CD4-positive, alpha-beta T cell treated with Interleukin-2 at 100 ng/mL for 4 hours (primary cell): ENCODE measurements around the gene PDE3A.
"Not testable (repeated sequence)": the region's sequence is repeated elsewhere in the genome, so short reads cannot be mapped to it uniquely, and the experiment has no call there.

Source experiments
- DNase-seq: peaks from one replicate; pipeline ENCODE4 v3.0.0-alpha.2; 2020; ENCODE audit warnings: low spot score

The PDE3A gene

DNA sequence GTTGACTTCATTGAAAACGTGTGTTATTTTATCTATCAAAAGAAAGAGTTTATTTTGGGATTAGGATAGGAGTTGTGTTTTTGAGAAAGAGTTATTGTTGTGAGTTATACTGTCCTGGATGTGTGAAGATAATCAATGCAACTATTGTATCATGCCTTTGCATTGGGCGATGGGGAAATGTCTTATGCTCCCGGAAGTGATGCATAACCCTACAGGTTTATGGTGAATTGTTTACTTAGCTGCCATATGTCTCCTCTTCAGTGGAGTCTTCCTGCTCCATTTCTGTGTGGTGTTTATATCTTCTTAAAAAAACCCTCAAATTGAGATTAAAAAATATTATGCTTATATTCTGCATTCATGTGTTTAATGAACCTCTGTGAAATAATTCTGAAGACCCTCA, 6.5 kb downstream of the PDE3A start:
- DNase-seq, result no peak

DNA sequence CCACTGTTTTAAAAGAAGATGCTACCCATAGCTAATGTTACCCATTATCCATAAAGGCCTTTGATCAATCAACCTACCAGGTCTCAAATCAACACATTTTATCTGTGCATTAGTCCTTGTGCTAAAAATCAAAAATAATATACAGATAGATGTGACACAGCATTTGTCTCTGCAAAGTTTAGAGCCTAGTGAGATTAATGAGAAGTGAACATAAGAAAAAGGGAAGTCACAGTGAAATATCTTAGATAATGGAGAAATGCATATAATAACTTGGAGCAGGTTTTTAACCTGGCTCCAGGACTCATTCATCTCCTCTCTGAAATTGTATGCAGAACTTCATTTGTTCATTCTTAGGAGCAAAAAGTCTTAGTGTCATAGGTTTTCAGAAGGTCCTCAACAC, 7.2 kb downstream of the PDE3A start:
- DNase-seq, result no peak

DNA sequence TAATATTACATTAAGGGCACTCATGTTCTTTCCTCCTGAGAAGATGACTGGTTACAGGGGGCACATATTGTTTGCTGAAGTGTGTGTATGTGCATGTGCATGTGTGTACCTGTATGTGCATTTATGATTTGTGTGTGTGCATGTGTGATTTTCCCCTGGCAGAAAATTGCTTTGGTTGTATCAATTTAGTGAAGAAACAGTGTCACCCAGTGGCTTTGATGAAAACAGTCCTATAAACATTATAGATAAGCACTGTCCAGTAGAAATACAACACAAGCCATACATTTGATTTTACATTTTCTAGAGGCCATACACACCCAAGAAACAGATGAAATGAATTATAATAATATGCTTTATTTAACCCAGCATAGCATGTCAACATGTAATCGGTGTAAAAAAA, 8.6 kb downstream of the PDE3A start:
- DNase-seq, result no peak

GRCh38 chr12:20377750-20378149, 9.4 kb downstream of the PDE3A start:
- DNase-seq, result no peak

- DNase-seq, result no peak
These were observed 13.8 kb downstream of the PDE3A start for GRCh38 chr12:20382117-20382516.

DNA sequence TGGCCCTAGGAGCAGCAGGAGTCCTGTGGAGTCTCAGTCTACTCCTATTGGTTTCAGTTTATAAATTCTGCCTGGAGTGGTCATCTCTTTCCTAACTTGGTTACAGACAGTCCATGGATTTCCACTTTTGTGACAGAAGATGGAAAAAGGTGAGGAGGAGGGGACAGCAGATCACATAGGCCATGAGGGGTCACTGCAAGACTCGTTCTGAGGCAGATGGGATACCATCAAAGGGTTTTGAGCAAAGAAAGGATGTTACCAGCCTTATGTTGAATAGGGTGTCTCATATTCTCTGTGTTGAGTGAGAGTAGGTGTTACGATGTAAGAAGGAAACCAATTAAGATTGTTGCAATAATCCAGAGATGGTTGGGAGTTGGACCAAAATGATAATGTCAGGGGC, 15.3 kb downstream of the PDE3A start:
- DNase-seq, result no peak

DNA sequence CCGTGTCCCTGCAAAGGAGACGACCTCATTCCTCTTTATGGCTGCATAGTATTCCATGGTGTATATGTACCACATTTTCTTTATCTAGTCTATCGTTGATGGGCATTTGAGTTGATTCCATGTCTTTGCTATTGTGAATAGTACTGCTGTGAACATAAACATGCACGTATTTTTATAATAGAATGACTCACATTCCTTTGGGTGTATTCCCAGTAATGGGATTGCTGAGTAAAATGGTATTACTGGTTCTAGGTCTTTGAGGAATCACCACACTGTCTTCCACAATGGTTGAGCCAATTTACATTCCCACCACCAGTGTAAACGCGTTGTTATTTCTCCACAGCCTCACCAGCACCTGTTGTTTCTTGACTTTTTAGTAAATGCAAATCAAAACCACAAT, 16.5 kb downstream of the PDE3A start:
- not testable (repeated sequence) for DNase-seq

- DNase-seq, result no peak
These were observed 22.5 kb downstream of the PDE3A start for GRCh38 chr12:20390846-20391245.

DNA sequence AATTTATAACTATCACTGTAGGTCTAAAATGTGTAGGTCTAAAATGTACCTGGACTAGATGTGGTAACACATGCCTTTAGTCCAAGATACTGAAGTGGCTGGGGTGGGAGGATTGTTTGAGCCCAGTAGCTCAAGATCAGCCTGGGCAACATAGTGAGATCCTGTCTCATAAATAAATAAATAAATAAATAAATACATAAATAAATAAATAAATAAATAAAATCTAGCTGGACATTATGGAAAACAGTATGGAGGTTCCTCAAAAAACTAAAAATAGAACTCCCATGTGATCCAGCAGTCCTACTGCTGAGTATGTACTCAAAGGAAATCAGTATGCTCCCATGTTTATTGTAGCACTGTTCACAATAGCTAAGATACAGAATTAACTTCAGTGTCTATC, 24.0 kb downstream of the PDE3A start:
- DNase-seq, result no peak

DNA sequence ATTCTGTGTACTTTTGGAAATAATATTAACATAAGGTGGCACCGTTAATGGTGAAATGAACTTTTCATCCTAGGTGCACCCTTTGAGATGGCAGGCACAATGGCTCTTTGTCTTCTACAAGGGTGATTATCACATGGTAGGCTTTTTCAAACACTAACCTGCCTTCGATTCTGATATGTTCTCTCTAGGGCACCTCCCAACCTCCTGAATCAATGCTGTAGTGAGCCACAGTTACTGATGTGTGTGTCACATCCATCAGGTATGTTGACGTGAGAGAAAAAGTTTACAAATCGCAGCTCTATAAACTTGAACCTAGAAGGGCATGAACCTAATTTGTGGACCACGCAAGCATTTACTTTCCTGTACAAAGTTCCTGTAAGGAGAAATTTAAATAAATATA, 25.4 kb downstream of the PDE3A start:
- no peak for DNase-seq

DNA sequence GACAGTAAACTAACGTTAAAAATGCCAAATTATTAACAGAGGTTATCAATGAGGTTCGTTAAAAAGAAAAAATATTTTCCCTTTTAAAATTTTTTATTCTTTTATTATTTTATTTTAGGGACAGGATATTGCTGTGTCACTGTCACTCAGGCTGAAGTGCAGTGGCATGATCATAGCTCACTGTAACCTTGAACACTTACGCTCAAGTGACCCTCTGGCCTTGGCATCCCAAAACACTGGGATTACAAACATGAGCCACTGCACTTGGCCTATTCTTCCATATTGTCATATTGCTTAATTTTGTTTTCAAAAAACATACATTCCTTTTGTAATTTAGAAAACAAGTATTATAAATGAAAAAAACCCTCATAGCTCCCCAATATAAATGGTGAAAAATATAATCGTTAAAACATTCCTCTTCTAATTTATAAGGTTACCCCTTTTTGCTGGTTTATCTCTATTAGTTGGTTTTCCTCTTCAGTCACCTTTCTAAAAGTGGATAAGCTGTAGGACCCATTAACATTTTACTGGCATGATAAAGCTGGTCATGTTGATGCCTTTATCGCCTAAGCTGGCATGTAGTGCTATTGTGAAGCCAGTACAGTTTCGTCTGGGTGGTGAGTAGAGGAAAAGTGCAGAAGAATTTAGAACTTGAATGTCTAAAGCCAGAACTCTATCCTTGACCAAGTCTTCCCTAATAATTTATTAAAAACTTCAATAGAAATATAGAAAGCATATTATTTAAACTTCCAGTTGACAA, 27.6 kb downstream of the PDE3A start:
- no peak for DNase-seq

- no peak for DNase-seq
These were observed 30.3 kb downstream of the PDE3A start for GRCh38 chr12:20398686-20399085.

GRCh38 chr12:20400003-20400402, 31.7 kb downstream of the PDE3A start:
- no peak for DNase-seq

DNA sequence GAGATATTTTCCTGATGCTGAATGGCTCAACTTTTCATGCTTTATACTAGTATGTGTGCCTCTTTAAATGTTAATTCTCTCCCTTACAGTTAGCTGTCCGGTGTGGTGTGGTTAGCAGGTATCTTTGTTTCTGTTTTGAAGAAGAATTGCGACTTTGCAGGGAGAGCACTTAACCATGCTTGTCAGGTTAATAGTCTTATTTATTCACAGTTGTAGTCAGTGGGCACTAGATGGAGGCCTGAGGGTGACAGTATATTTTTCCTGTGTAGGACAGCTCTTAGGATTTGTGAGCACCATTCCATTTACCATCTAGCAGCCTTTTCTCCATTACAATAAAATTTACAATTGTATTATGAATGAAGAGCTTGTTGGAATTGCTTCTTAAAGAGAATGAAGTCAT, 34.9 kb downstream of the PDE3A start:
- DNase-seq, result no peak

DNA sequence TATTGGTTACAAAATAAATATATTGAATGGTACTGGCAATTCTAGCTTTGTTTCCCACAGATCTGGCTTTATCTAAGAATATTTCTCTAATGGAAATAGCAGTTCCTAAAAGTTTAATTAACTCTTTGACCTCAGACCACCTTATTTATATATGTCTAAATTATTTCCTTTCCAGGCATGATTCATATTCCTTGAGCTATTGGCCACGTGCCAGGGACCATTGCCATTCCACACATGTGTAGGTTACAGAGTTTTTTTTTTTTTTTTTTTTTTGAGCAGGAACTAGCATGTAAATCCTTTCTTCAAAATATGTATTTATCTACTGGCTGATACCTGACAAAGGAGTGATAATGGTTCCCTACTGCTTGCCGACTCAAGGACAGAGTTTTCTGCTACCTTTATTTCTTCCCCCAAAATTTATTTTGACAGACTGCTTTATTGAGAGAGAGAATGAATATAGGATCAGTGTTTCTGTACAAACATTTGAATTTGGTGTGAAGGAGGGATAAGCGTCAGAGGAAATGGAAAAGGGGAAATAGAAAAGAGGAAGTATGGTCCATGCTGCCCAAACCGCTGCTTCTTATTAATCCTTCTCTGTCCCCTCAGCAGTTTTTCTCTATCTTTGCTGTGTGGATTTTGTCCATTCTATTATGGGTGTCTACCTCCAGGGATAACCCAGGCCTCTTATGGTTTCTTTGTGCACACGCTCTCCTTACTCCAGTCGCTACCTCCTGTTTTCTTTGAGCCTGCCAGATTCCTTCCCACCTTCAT, 36.4 kb downstream of the PDE3A start:
- no peak for DNase-seq

DNA sequence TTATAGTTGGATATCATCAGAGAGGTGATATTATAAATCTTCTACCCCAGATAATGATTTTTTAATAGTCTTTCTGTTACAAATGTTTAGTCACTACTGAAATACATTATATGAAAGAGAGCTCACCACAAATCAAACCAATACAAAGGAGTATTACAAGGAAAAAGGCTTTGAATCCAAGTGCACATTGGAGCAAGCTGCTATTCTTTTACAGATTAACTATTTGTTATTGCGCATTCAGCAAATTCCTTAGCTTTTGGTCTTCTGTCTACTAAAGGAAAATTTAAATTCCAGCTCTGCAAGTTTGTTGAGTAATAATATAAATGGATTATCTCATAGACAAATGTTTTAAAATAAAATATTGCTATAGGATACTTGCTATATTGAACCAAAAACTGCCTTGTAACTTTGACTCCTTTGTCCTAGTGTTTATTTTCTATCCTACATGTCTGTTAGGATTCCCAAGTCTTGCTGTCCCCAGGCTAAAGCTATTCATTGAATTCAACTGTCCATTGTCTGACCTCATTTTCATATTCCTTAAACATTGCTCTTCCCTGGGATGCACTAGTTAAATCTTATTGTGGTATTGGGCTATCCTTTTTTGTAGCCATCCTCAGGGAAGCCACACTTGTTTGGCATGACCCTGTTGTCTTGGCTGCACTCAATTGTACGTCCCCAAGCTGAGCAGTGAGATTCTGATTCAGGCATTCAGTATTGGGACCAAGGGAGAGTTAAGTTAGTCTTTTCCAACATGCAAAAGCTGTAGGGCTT, 41.5 kb downstream of the PDE3A start:
- no peak for DNase-seq

DNA sequence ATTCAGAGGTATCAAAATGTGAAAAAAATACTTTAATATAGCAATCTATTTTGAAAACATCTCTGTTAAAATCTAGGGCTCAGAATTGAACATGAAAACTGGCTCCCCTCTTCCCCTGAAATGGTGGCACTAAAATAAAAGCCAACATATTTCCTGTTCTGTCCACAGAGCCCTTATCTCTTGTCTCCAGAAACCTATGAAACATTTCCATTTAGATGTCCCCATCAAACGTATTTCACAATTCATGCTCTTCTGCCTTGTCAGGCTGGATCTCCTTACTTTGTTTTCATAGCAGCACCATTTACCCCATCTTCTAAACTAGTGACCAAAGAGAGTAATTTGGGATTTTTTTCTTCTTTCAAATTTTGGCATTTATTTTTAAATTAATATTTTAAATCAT, 42.4 kb downstream of the PDE3A start:
- DNase-seq, result no peak

GRCh38 chr12:20411345-20411744, 43.0 kb downstream of the PDE3A start:
- DNase-seq, result no peak

DNA sequence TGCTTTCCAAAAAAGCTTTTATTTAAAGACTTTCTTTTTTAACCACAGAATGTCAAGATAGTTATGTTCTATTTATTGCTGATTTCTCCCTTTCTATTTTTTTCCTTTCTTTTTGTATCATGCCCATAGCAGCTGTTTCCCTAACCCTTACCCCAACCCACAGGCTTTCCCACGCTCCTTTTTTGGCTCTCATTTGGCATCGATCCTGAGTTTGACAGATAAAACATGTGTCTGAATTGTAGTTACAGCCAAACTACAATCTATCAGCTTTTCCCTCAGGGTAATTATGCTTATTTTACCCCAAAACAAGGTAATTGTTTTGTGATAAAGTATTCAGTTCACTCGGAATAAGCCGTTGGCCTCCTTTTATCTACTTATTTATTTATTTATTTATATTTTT, 46.7 kb downstream of the PDE3A start:
- DNase-seq, result no peak

- no peak for DNase-seq
These were observed 47.3 kb downstream of the PDE3A start for GRCh38 chr12:20415641-20416040.

DNA sequence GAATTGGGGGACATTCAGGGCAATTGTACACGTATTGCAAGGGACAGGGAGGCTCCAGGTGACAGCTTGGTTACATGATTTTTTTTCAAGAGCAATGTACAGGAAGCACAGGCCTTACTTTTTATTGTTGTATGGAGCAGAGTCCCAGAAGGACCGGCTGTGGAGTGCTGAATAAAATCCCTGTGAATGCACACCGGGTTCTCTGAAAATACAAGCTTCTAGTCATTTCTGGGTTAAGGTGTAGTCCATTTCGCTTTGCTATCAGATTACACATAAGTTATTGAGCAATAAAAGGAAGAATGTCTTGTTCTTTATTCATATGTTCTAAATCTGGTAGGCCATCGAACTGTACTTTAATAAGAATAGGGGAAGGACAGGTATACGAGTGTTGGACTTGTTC, 52.2 kb downstream of the PDE3A start:
- DNase-seq, result no peak

DNA sequence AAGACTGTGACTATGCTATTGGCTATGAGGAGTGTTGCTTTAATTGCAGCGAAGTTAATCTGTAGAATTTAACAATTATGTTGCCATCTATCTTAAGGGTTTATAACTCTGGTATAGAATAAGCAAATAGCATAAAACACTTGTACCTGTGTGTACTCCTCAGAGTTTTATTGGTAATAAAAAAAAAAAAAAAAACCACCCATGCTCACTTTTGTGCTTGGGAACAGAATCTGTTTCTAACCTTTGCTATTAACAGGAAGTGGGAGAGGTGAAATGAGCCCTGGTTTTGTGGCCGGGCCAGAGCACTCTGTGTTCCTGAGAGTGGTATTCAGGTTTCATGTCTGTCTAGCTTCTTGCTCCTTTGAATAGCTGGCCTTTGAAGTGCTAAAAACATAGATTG, 53.1 kb downstream of the PDE3A start:
- DNase-seq, result no peak

DNA sequence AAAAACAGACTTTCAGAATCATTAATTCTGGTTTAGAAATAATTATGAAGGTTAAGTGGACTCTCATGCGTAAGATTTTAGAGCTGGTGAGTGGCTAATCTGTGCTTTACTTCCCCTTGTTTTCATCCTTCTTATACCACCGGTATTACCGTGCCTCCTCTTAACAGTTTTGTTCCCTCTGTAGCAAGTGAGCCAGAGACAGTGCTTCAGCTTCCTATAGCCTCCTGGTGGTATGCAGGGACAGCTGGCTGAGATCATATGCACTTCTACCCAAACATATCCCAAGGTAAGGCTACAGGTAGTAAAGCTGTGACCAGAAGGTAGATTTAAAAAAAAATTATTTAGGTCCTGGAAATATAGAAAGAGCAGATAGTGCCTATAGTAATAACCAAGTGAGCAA, 55.2 kb downstream of the PDE3A start:
- no peak for DNase-seq
